IMR-90 (cell line): ENCODE results near the gene ERVMER34-1. TPM values are rescaled to one million over a fixed set of nuclear protein-coding genes. Genes with fewer than 3 reads are reported as not detected.

ENCODE experiments used
- ATAC-seq: fragments of 200-7000 bp; cut with Tn5 transposase; 2 replicates; pipeline ENCODE4 v1.9.1; 2020; ENCODE audit warnings: low read depth, mild to moderate bottlenecking, moderate library complexity
- BruUV-seq: library from RNA; stranded (reverse); fragments of 400-500 nt; replicated peaks from 2 replicates; lab custom pipeline; 2021; lab: Mats Ljungman, UMichigan
- CTCF ChIA-PET: fragments of 300-600 bp; formaldehyde crosslinking; extraction: SDS; loops from one replicate; lab custom pipeline; 2021; ENCODE audit warnings: antibody characterized with exemption; lab: Yijun Ruan, JAX
- POLR2A ChIA-PET: fragments of 300-600 bp; sonication (Branson Sonifier 250); formaldehyde crosslinking; loops from one replicate; lab custom pipeline; 2022; ENCODE audit warnings: antibody characterized with exemption; ENCODE audit not compliant: unreplicated experiment; lab: Charles Lee
- DNase-seq: peaks from one replicate; pipeline ENCODE4 v3.0.0; 2013
- H2AFZ ChIP-seq: replicated peaks from 2 replicates; pipeline ENCODE3; 2013; ENCODE audit warnings: low read length, mild to moderate bottlenecking; ENCODE audit not compliant: poor library complexity
- H2AK5ac ChIP-seq: 2 replicates; pipeline ENCODE4 v1.6.1; 2013; ENCODE audit warnings: low read depth, low read length, inconsistent platforms
- H2AK9ac ChIP-seq: replicated peaks from 2 replicates; pipeline ENCODE3; 2013; ENCODE audit warnings: mild to moderate bottlenecking, low read depth, low read length, moderate library complexity; ENCODE audit not compliant: poor library complexity
- H2BK120ac ChIP-seq: 2 replicates; pipeline ENCODE4 v1.6.1; 2013; ENCODE audit warnings: low read depth, low read length, inconsistent platforms
- H2BK15ac ChIP-seq: 3 replicates; pipeline ENCODE4 v1.6.1; 2013; ENCODE audit warnings: low read depth, low read length, inconsistent platforms
- H2BK20ac ChIP-seq: 2 replicates; pipeline ENCODE4 v1.6.1; 2013; ENCODE audit warnings: low read depth, mild to moderate bottlenecking, inconsistent platforms, low read length, moderate library complexity
- H2BK5ac ChIP-seq: 2 replicates; pipeline ENCODE4 v1.6.1; 2013; ENCODE audit warnings: mild to moderate bottlenecking, low read depth, low read length, inconsistent platforms; ENCODE audit not compliant: poor library complexity, severe bottlenecking
- H3K14ac ChIP-seq: replicated peaks from 2 replicates; pipeline ENCODE4 v1.6.1; 2013; ENCODE audit warnings: low read depth, low read length, inconsistent platforms
- H3K18ac ChIP-seq: 2 replicates; pipeline ENCODE4 v1.6.1; 2013; ENCODE audit warnings: low read depth, low read length, control low read depth
- H3K23ac ChIP-seq: 2 replicates; pipeline ENCODE4 v1.6.1; 2013; ENCODE audit warnings: low read depth, low read length, inconsistent platforms
- H3K27ac ChIP-seq: 2 replicates; pipeline ENCODE4 v1.5.1; 2013; ENCODE audit warnings: mild to moderate bottlenecking, control low read depth, low read length; ENCODE audit not compliant: insufficient read depth
- H3K27me3 ChIP-seq: 2 replicates; pipeline ENCODE4 v1.6.1; 2013; ENCODE audit warnings: low read length; ENCODE audit not compliant: control insufficient read depth, insufficient read depth
- H3K36me3 ChIP-seq: 2 replicates; pipeline ENCODE4 v1.6.1; 2013; ENCODE audit warnings: low read length, mixed read lengths; ENCODE audit not compliant: control insufficient read depth, insufficient read depth
- H3K4ac ChIP-seq: 2 replicates; pipeline ENCODE4 v1.6.1; 2013; ENCODE audit warnings: low read depth, low read length, inconsistent platforms
- H3K4me1 ChIP-seq: 2 replicates; pipeline ENCODE4 v1.6.1; 2013; ENCODE audit warnings: low read length, mixed read lengths; ENCODE audit not compliant: control insufficient read depth, insufficient read depth
- H3K4me2 ChIP-seq: 2 replicates; pipeline ENCODE4 v1.6.1; 2013; ENCODE audit warnings: low read depth, mild to moderate bottlenecking, control low read depth, low read length, moderate library complexity
- H3K4me3 ChIP-seq: 2 replicates; pipeline ENCODE4 v1.5.1; 2013; ENCODE audit warnings: low read depth, mild to moderate bottlenecking, control low read depth, low read length, moderate library complexity; ENCODE audit not compliant: insufficient read depth
- H3K56ac ChIP-seq: 2 replicates; pipeline ENCODE4 v1.6.1; 2013; ENCODE audit warnings: low read length, inconsistent platforms; ENCODE audit not compliant: insufficient read depth; ENCODE audit errors: extremely low read depth
- H3K79me1 ChIP-seq, 2 experiments: 2 replicates each; pipeline ENCODE4 v1.6.1; 2013; ENCODE audit warnings: low read length in 2 of 2, inconsistent platforms in 1 of 2, low read depth in 1 of 2
- H3K9ac ChIP-seq: 2 replicates; pipeline ENCODE4 v1.6.1; 2013; ENCODE audit warnings: low read depth, low read length, control low read depth
- H3K9me1 ChIP-seq: 2 replicates; pipeline ENCODE4 v1.6.1; 2013; ENCODE audit warnings: low read length, inconsistent platforms; ENCODE audit not compliant: insufficient read depth
- H3K9me3 ChIP-seq: 2 replicates; pipeline ENCODE4 v1.6.1; 2013; ENCODE audit warnings: low read length; ENCODE audit not compliant: control insufficient read depth, insufficient read depth
- H4K20me1 ChIP-seq: 2 replicates; pipeline ENCODE4 v1.6.1; 2013; ENCODE audit warnings: low read length, inconsistent platforms; ENCODE audit not compliant: insufficient read depth
- H4K5ac ChIP-seq: 2 replicates; pipeline ENCODE4 v1.6.1; 2013; ENCODE audit warnings: mild to moderate bottlenecking, low read depth, low read length, control low read depth
- H4K8ac ChIP-seq, 2 experiments: 2 replicates each; pipeline ENCODE4 v1.6.1; 2013; ENCODE audit warnings: low read depth in 2 of 2, low read length in 2 of 2, control low read depth in 1 of 2, inconsistent platforms in 1 of 2
- H4K91ac ChIP-seq: 2 replicates; pipeline ENCODE4 v1.6.1; 2013; ENCODE audit warnings: low read depth, low read length, inconsistent platforms; ENCODE audit not compliant: insufficient read depth
- BHLHE40 ChIP-seq: fragments of 150-350 bp; IDR thresholded peaks from 2 replicates; pipeline ENCODE4 v1.6.1; 2016; ENCODE audit warnings: mild to moderate bottlenecking, low read depth, low read length
- CEBPB ChIP-seq: IDR thresholded peaks from 2 replicates; pipeline ENCODE4 v1.6.1; 2012; ENCODE audit warnings: low read depth, low read length, improper control_type of control experiment
- CHD1 ChIP-seq: IDR thresholded peaks from 2 replicates; pipeline ENCODE4 v1.6.1; 2012; ENCODE audit warnings: low read depth, low read length, improper control_type of control experiment
- MAZ ChIP-seq: IDR thresholded peaks from 2 replicates; pipeline ENCODE4 v1.6.1; 2012; ENCODE audit warnings: low read depth, mild to moderate bottlenecking, low read length, improper control_type of control experiment, moderate library complexity, borderline replicate concordance
- MXI1 ChIP-seq: IDR thresholded peaks from 2 replicates; pipeline ENCODE4 v1.6.1; 2012; ENCODE audit warnings: low read depth, mild to moderate bottlenecking, low read length, moderate library complexity, borderline replicate concordance
- POLR2A ChIP-seq: IDR thresholded peaks from 2 replicates; pipeline ENCODE4 v1.6.1; 2012; ENCODE audit warnings: mild to moderate bottlenecking, low read depth, low read length
- RAD21 ChIP-seq: IDR thresholded peaks from 2 replicates; pipeline ENCODE4 v1.6.1; 2012; ENCODE audit warnings: low read length, improper control_type of control experiment
- SMC3 ChIP-seq: fragments of 150-350 bp; IDR thresholded peaks from 2 replicates; pipeline ENCODE4 v1.6.1; 2016; ENCODE audit warnings: low read depth, mild to moderate bottlenecking, antibody characterized with exemption, low read length, moderate library complexity
- WGBS, 2 experiments: methylation state at CpG; one replicate each; pipeline versions ENCODE4 v1.1.5 to v1.1.7; 2013; ENCODE audit warnings: missing lambda C conversion rate in 2 of 2; ENCODE audit not compliant: insufficient read length in 1 of 2; ENCODE audit errors: extremely low coverage in 2 of 2; 5-methylcytosine and 5-hydroxymethylcytosine counted together
- dilution Hi-C: fragments of 300-500 bp; cut with HindIII; formaldehyde crosslinking; loops from one replicate; pipeline ENCODE4 v1.14.3; 2018; ENCODE audit warnings: low sequenced_read_pairs; ENCODE audit not compliant: unreplicated experiment
- in situ Hi-C: fragments of 300-500 bp; cut with MboI; formaldehyde crosslinking; loops from 3 replicates; pipeline ENCODE4 v1.14.3; 2019; ENCODE audit warnings: low sequenced_read_pairs, inconsistent platforms, mixed read lengths
- intact Hi-C: fragments of 100-400 bp; cut with micrococcal nuclease; formaldehyde crosslinking; loops from 2 replicates; pipeline ENCODE4 v1.10.0; 2022
- polyA plus RNA-seq, 3 experiments: library from polyadenylated mRNA; depleted of rRNA; stranded (reverse); fragments of >200 nt; gene quantifications; 2 replicates each; pipeline ENCODE4 v1.2.3, GENCODE V29; 2012; ENCODE audit warnings: low replicate concordance in 1 of 3
- total RNA-seq: library from RNA; depleted of rRNA; stranded (reverse); fragments of >200 nt; gene quantifications from 2 replicates; pipeline ENCODE4 v1.2.3, GENCODE V29; 2012
- TF ChIP-seq, protein P1 (sequence below): fragments of 150-350 bp; IDR thresholded peaks from 2 replicates; pipeline ENCODE4 v1.6.1; 2017; ENCODE audit warnings: mild to moderate bottlenecking, antibody characterized with exemption, low read length, low read depth

ERVMER34-1 gene
- total and polyA plus RNA-seq, 2 of the 4 experiments (the other 2 are of a cell fraction), result not detected

DNA sequence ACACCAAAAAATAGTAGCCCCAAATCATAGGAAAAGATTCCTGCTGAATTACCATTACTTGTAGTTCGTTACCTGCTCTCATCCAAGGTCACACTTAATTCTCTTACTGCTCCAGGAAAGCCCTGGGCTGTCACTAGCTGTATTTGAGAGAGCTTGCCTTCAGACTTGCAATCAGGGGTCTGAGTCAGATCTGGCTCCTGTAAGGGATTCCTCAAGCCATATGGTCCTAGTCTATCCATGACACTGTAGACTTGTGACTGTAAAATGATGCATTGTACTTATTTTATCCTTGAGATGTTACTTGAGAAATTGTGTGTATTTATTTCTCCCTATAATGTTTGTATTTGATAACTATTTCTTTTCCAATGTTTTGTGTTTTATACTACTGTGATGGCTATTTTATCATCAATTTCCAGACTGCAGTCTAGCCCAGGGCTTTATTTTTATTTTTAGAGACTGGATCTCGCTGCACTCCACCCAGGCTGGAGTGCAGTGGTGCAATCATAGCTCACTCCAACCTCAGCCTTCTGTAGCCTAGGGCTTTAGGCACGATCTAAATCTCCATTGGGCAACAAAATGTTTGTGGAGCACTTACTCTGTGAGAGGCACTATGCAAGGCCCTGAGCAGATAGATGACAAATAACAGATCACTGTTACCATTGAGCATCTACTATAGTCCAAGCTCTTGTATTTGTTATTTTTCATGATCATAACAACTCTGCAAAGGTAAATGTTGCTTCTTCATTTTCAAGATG lies 24.2 kb downstream of the ERVMER34-1 start:
- no peaks in the 10 kb centered on the region for H3K79me1 ChIP-seq
- no peak overlapping the region for H3K4me3 ChIP-seq
- H4K5ac ChIP-seq, result no peak overlapping the region
- no peaks in the 10 kb centered on the region for H3K27me3 ChIP-seq
- dilution Hi-C loops (no loop called here), intact Hi-C loops (no loop called here), in situ Hi-C loops (loop anchor here (10.0 kb wide), 1 partner anchor 258 kb away; no protein-coding TSS in a partner anchor)
- no peak overlapping the region for H4K91ac ChIP-seq
- no peak overlapping the region for H2AFZ ChIP-seq
- H3K23ac ChIP-seq, result no peak overlapping the region
- CTCF ChIA-PET, result interaction anchor here (1.3 kb wide), 1 partner anchor 255 kb away, joined by 4 read pairs; no protein-coding TSS in a partner anchor
- H3K18ac ChIP-seq, result no peak overlapping the region
- DNase-seq (no peak), ATAC-seq (no peak)
- H3K36me3 ChIP-seq, result no peaks in the 10 kb centered on the region
- no CpG with 5 or more reads among the region's 3 CpGs for WGBS, 2 experiments
- no peak overlapping the region for H3K9ac ChIP-seq
- H2BK5ac ChIP-seq, result no peak overlapping the region
- no peak overlapping the region for H3K56ac ChIP-seq
- no peak overlapping the region for H3K4me2 ChIP-seq
- no TSS peak for BruUV-seq
- no peak for TF ChIP-seq BHLHE40
- no peak for TF ChIP-seq CHD1
- TF ChIP-seq CEBPB, result no peak
- no peak for TF ChIP-seq POLR2A
- no peak for TF ChIP-seq RAD21
- TF ChIP-seq MAZ, result no peak
- TF ChIP-seq MXI1, result no peak
- no peak for TF ChIP-seq SMC3
- TF ChIP-seq, protein P1, sequence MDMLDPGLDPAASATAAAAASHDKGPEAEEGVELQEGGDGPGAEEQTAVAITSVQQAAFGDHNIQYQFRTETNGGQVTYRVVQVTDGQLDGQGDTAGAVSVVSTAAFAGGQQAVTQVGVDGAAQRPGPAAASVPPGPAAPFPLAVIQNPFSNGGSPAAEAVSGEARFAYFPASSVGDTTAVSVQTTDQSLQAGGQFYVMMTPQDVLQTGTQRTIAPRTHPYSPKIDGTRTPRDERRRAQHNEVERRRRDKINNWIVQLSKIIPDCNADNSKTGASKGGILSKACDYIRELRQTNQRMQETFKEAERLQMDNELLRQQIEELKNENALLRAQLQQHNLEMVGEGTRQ, result no peak
- no peak overlapping the region for H2BK15ac ChIP-seq
- H3K14ac ChIP-seq, result no peak overlapping the region
- H2BK20ac ChIP-seq, result no peak overlapping the region
- no peak overlapping the region for H2AK9ac ChIP-seq
- no peaks in the 10 kb centered on the region for H3K4me1 ChIP-seq
- no peak overlapping the region for H4K8ac ChIP-seq
- H2AK5ac ChIP-seq, result no peak overlapping the region
- H3K27ac ChIP-seq, result no peak overlapping the region
- H3K9me3 ChIP-seq, result no peaks in the 10 kb centered on the region
- no peak overlapping the region for H2BK120ac ChIP-seq
- no peaks in the 10 kb centered on the region for H3K9me1 ChIP-seq
- POLR2A ChIA-PET, result interaction anchor here (0.6 kb wide), 1 partner anchor 22 kb away, joined by 3 read pairs; no protein-coding TSS in a partner anchor
- no peaks in the 10 kb centered on the region for H4K20me1 ChIP-seq
- no peak overlapping the region for H3K4ac ChIP-seq
